ENCODE data around the gene PDZD2.
"Not testable (repeated sequence)": the region's sequence is repeated elsewhere in the genome, so short reads cannot be mapped to it uniquely, and the experiment has no call there.

DNA sequence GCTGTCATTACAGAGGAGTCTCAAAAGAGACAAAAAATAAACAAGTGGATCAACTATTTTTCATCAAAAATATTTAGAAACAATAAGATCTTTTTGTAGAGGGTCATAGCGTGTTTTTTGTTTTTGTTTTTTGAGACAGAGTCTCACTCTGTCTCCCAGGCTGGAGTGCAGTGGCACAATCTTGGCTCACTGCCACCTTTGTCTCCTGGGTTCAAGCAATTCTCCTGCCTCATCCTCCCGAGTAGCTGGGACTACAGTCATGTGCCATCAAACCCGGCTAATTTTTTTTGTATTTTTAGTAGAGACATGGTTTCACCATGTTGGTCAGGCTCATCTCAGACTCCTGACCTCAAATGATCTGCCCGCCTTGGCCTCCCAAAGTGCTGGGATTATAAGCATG is 36.6 kb upstream of the PDZD2 start:
- not testable (repeated sequence) for TF ChIP-seq POLR2A (IDR thresholded peaks at IDR 0.05; ENCODE audit: low read depth); CTCF (IDR thresholded peaks at IDR 0.05)

Data from esophagus muscularis mucosa (tissue), 3 donors.